HTERT RPE-1 (cell line): ENCODE data around the gene P2RY12.

Experiments
- in situ Hi-C: fragments of 300-500 bp; cut with MboI; formaldehyde crosslinking; loops from 4 replicates; pipeline ENCODE4 v1.14.3; 2020; ENCODE audit warnings: low sequenced_read_pairs

P2RY12 gene

DNA sequence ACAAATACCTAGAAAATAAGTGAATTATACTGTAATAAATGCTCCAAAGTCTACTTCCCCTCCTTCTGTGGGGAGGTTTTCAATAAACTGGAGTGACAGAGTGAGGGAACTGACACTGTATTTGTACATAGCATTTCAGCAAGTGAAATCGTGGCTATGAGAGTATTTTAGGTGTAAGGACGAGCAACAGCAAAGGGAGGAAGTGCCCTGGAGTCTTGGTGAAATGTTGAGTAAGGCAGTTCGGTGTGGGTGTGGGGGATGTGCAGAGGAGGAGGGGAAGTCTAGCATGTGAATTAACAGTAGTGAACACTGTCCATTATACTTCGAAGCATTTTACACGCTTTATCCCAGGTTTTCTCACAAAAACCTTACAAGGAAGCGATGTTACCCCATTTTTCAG, 37.1 kb downstream of the P2RY12 start:
- in situ Hi-C loops: no loop called here

DNA sequence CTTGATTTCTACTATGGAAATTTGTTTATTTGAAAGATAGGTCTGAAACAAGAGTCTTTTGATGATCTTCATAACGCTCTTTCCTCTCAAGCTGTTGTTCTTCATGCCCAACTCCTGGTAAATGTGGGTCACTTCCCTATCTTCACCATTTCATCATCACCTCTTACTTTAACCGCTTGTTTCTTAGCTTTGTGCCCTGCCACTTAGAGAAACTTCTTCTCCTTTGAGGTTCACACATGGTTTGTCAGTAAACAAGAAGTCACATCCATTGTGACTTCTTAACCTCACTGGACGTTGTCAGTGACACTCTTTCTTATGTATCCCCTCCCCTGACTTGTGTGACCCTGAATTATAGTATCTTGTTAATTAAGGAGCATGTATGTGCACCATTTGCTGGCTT, 38.3 kb downstream of the P2RY12 start:
- in situ Hi-C loops: no loop called here

DNA sequence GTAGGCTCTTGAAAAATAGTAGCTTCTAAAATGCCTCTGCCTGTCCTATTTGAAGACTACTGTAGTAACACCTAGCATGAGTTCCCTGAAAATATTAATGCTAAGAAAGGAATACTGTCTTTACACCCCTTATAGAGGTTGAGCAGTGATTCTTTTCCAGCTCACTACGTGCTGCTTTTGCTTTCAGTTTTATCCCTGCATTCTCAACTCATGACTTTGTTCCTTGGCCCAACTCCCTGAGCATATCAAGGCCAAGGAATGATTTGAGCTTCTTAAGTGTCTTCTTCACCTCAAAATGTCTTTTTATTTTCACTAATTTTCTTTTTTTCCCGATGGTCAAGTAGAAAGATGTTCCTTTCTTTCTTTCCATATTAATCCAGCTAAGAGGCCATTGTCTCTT, 38.7 kb downstream of the P2RY12 start:
- in situ Hi-C loops: no loop called here

DNA sequence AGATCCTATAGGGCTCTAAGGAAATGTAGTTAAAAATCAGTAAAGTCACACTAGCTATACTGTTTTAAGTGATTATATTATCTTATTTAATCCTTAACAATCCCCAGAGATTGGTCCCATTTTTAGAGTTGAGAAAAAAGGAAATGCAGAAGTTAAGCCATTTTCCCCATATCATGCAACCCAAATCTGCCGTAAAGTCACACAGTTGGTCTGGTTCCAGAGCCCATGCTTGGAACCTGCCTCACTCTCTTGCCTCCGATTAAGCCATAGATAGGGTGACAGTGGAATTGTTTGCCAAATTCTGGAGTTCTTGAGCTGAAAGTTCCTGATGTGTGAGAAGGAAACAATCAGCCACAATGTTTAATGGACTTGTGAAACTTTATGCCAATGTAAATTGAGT, 52.9 kb downstream of the P2RY12 start:
- in situ Hi-C loops: no loop called here

DNA sequence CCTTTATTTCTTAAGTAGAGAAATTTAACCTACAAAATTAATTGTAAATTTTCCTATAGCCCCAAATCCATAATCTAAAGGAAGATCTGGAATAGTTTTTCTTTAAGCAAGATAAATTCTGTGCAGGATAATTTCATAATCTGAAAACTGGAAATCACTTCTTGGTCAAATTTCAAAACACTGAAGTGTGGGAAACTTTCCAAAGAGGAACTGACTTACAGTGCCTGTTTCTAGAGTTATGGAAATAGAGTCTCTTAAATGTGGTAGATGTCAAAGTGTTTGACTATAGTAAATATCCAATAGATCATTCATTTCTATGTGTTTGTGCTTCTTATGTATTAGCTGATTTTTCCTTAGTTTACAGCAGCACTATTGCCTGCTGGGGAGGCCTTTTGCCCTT, 53.7 kb downstream of the P2RY12 start:
- in situ Hi-C loops: no loop called here

DNA sequence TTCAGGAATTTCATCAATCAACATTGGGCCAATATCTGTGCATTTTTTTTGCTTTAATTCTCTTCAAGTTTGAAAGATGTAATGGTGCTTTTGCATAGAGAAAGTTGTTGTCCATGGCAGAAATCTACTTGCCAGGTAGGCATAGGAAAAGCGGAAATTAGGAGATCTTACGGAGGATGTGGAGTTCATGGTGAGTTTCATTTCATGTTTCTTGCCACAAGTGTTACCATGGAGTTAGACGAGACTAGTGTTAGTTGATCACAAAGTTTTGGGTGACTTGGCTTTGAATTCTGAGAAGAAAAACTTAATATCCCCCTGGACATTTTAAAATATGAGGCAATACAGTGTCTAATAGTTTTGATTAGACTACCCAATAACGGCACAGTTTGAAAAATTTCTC, 54.2 kb downstream of the P2RY12 start:
- in situ Hi-C loops: no loop called here

DNA sequence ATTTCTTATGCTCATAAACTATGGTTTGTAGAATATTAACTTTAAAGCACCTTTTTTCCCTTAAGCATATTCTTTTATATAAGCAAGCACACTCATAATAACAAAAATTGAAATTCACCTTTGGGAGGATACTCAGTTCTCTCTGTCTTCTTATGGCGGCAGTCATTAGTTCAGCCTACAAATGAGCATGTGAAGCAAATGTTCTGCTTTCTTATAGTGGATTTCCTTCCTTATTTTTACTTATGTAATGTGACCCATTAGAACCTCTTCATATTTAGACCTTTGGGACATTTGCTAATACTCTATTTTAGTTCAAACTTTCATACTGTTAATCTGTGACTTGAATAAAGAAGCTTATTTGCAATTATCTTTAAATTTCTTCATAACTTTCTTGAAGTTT, 55.2 kb downstream of the P2RY12 start, which contains the start of gene P2RY13:
Gene P2RY13 (minus strand): TSS at position 187 of the 400 bp plus-strand sequence. CDS start 21 bp downstream, at position 166.
- in situ Hi-C loops: no loop called here

DNA sequence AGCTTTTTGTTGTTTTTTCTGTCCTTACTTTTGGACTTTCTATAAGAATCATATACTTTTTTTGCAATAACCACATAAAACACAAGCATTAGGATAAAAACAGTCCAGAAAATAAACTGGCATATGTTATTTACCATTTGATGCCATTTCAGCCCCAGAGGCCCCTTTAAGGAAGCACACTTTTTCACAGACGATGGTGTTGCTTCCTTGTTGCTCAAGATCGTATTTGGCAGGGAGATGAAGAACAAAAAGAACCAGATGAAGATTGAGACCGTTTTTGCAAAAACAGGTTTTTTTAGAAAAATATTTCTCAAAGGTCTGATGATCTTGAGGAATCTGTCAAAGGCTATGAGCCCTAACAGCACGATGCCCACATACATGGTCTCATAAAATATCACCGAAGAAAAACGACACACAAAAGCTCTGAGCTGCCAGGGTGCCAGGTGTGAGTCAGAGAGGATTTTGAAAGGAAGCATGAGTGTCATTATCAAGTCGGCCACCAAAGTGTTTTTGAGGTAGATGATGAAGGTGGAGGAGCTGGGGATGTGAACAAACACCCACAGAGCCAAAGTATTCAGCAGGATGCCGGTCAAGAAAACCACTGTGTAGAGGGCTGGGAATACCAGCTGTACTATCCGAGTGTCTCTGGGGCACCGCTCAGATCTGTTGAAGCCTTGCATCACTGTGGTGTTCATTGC, 56.1 kb downstream of the P2RY12 start:
- in situ Hi-C loops: no loop called here

DNA sequence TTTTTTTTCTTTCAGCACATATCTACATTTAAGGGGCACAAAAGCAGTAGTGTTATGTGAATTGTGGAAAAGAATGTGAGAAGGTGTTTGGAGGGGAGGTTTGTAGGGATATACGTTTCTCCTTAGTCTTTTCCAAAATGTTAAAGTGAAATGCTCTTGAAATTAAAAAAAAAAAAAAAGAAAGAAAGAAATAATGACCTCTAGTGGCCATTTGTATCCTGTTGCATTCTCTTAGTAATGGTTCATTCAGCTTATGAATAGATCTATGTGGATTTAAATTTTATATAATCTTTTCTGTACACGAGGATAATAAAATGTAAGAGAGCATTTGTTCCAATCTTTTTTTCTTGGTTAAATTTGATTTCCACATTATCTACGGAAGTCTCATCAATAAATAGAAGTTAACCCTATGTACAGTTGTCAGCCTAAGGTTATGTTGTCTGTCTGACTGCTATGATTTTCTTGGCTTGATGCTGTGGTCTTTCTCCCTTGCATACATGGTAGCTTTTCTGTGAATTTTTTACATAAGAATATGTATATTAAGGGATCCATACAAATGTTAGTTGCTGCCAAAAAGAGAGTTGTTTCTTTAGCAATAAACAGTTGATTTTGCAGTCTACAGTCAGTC, 56.9 kb downstream of the P2RY12 start:
- in situ Hi-C loops: no loop called here

DNA sequence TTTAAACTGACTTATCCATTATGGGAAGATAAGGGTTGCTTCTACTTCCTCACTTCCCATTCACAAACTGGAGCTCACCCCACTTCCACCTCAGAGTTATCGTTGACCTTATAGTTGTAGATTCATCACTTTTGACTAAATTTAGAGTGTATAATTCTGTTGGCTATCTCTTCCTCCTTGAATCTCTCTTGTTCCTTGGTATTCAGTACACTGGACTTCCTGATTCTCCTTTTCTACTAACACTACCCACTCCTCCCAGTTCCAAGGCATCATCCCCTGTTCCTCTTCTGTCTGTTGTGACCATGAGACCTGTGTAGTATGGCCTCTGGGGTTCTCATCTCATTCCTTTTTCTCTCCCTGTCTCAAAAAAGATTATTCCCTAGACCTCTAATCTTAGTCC, 62.0 kb downstream of the P2RY12 start:
- in situ Hi-C loops: no loop called here

DNA sequence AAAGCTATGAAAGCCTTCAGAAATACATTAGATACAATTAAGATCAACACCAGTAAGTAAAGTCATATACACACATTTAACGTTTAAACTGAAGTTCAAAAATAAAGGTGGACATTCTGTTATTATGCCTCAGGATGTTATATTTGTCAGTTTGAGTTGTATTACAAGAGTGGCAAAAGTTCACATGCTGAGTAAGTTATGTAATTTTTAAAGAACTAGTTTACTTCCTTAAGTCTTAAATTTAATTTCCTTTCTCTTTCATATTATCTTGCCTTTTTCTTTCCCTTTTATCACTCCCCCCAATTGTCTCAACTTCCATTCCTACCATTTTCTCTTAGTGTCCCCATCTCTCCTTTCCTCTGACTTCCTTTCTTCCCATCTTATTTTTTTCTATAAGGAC, 63.0 kb downstream of the P2RY12 start:
- in situ Hi-C loops: no loop called here

DNA sequence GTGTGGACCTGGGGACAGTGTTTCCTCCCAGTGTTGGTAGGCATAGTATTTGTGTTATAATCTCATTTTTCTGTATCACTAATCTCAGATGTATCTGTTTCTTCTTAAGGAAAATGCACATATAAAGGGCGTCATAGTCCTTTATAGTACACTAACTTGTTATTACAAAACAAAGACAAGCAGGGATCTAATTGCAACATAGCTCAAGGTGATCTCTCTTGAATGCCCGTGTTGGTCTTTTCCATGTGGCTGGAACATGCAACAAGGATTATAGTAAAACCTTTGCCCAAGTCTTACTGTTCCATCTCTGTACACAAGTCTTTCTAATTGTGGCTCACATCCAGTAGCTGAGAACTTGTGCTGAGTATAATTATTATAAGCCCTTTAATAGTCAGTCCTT, 64.4 kb downstream of the P2RY12 start:
- in situ Hi-C loops: no loop called here

DNA sequence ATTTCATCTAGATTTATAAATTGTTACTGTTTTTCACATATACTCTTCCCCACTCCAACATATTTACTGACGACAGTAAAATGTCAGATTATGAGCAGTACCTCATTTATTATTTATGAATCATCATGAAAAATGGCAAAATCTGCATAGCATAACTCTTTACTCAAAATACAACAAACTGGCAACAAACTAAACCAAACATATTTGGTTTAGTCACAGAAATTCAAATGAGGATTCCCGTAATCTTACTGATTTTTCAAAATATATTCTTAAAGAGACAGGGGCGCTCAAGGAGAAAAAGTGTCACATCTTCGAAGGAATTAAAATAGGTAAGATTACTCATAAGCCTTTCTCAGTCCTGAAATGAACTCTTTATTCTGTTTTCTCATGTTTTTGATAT, 64.9 kb downstream of the P2RY12 start:
- in situ Hi-C loops: no loop called here

DNA sequence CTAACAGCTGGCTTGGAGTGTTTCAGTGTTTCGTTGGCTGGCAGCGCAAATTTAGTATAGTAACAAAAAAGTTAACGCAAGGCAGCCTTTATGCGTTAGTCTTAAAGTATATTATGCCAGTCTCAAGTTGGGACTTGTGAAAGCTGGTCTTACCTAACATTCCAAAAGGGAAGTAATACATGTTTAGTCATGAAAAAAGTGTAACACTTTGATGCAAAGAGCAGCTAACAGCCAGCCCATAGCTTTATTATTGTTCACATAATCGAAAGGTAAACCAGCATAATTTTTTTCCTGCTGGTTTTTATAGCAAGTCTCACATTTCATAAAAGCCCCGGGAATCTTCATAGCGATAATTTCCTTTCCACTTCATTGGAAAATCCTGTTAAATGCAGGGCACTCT, 65.6 kb downstream of the P2RY12 start:
- in situ Hi-C loops: no loop called here

DNA sequence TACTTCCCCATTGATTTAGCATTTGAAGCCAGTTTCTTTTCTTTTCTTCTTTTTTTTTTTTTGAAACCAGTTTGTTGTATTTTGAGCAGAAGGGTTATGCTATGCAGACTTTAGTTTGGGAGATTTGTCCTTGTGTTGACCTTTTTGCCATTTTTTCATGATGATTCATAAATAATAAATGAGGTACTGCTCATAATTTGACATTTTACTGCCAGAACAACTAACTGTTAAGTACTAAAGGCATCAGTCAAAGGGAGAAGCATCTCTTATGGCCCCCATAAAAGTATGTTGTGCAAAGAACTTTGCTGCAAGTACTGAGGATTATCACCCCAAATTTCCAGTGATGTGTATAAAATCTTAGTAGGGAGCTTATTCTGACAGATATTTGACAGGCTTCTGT, 66.2 kb downstream of the P2RY12 start:
- in situ Hi-C loops: no loop called here

DNA sequence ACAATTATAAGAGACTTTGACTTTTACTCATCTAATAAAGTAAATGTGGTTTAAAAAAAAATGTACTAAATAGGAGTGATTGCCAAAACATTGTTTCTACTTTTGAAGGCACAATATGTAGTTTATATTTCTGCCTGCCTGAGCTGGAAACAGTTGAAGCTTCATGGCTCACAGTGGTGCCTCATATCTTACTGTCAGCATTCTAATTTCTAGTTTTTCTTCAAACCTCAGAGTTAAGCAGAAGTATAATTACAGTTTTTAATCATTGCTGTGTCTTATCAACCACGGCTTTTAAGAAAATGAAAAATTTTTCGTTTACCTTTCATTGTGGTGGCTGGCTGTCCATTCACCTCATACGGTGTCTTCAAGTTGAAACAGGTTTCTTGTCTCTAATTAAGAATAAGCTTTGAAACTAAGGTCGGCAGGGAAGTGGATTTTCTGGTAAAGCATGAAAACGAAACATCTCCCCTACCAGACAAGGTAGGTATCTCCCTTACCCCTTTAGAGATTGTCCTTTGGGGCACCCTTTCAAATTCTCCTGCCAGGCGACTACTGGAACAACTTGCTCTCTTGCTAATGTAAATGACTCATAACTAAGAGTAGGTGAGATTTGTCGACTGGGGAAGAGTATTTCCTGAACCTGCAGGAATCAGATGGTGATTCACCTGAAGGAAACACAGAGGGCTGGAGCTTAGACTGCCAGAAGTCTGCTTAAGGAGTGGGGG, 68.1 kb downstream of the P2RY12 start, which contains the start of gene GPR87:
Gene GPR87 (minus strand): TSS at position 554 of the 725 bp plus-strand sequence. CDS start 16,720 bp downstream, outside the sequence.
- in situ Hi-C loops: no loop called here

DNA sequence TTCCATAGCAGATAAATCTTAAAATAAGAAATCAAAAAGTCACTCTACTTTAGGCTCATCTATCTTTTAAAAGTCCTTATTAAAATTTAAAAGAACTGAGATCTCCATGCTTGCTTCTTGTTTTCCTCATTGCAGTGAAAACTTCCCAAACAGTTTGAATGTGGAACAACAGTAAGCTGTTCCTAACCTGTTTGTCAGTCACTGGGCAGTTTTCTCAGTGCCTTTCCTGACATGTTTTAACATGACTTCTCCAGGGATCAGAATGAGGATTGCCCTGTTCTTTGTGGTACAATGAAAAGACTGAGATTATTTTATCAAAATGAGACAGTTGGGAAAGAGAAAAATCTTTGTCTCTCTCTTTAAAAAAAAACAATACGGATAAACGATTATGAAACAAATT, 68.7 kb downstream of the P2RY12 start:
- in situ Hi-C loops: no loop called here

DNA sequence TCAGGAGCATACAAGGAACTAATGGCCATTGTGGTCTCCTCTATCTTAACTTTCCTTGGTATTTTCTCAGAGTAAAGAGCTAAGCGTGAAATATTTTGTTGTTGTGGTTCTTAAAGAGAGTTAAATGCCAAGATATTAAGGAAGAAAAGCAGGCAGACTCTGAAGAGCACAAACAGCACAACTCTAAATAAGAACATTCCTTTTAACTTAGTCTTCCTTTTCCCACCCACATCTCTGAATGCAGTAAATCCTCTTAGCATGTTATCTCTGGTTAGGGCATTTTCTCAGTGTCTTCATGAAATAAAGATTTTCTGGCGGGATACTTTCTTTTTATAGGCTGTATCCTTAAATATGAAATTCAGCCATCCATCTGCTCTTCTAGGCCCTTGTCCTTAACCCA, 69.4 kb downstream of the P2RY12 start:
- in situ Hi-C loops: no loop called here

DNA sequence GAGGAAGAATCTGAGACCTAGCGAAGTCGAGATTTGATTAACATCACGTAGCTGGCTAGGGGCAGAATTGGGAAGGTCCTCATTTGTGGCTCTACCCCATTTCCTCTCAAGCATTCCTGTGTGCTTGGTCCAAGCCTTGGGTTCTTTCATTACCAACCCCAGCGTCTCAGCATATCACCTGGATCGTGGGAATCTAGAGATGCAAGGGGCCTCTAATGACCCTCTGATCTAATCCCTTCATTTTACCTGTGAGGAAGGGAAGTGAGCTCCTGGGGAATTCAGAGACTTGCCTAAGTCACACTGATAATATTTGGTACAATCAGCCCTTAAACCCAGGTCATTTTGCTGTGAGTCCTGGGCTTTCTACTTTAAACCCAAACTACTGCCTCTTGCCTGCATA, 70.0 kb downstream of the P2RY12 start:
- in situ Hi-C loops: no loop called here

DNA sequence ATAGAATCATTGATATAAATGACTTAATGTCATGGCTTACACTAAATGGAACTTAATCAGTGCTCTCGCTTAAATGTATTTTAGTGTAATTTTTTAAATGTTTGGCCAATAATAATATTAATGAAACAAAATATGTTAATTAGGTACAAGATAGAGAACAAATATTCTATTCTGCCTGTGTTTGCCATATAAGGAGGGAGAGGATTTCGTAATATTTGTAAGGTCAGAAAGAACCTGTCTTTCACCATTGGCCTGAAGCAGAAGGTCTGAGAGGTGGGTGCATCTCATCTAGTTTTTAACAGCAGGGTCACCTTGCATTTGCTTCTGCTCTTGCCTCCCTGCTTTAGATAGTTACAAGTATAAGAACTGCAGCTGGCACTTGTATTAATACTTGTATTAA, 70.4 kb downstream of the P2RY12 start:
- in situ Hi-C loops: no loop called here

DNA sequence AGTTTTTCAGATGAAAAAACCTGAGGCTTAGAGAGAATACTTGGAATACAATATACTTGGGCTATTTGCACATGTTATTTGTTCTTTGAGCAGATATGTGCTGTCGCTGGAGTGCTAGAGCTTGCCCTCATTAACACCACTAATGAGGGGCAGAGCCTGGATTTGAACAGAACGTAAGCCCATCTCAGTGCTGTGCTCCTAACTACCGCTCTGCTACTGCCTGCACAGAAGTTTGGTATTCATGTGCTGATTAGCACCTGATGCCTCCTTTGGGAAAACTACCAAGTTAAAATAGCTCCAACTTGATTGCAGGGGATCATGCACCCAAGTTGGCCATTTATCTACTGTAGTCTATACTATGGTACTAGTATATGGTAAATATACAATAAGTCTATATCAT, 71.6 kb downstream of the P2RY12 start:
- in situ Hi-C loops: no loop called here

DNA sequence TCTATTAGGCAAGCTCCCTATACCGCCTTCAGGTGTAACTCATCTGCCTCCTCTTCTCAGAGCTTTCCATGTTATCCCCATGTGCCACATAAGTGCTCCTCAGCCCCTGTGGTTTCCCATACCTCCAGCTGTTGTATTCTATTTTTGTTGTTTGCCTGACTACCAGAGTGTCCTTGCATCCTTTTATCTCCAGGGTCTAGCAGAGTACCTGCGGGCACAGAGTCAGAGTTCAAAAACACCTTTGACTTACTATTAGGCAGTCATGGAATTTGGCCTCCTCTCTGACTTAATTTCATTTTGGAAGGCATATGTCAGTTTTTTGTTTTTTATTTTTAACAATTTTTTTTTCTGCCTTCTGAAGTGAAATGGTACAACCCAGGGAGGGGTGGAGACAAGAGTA, 75.0 kb downstream of the P2RY12 start:
- in situ Hi-C loops: no loop called here
